T-helper 1 cell treated with Interleukin-12 subunit alpha and Interleukin-12 subunit beta and Interleukin-4 antibody, amounts not matched to agents 30 ng/mL and 1 ng/mL, for 36 hours (primary cell): ENCODE data around the gene GAGE2A. TPM values are rescaled to one million over a fixed set of nuclear protein-coding genes. Genes with fewer than 3 reads are reported as not detected.
"Not testable (repeated sequence)": the region's sequence is repeated elsewhere in the genome, so short reads cannot be mapped to it uniquely, and the experiment has no call there.

Source experiments
- intact Hi-C: fragments of 100-400 bp; cut with micrococcal nuclease; formaldehyde crosslinking; loops from one replicate; pipeline ENCODE4 v1.15.1; 2024
- total RNA-seq: library from RNA; stranded (reverse); gene quantifications from 2 replicates; pipeline ENCODE4 v1.2.3, GENCODE V29; 2022

GAGE2A gene
- not detected in 2 replicates for total RNA-seq

- intact Hi-C loops = not testable (repeated sequence)
These were observed at the start of gene GAGE2A for GRCh38 chrX:49589196-49589595. GAGE2A (plus strand) TSS chrX:49589496; CDS start chrX:49590651, 1,155 bp downstream.

DNA sequence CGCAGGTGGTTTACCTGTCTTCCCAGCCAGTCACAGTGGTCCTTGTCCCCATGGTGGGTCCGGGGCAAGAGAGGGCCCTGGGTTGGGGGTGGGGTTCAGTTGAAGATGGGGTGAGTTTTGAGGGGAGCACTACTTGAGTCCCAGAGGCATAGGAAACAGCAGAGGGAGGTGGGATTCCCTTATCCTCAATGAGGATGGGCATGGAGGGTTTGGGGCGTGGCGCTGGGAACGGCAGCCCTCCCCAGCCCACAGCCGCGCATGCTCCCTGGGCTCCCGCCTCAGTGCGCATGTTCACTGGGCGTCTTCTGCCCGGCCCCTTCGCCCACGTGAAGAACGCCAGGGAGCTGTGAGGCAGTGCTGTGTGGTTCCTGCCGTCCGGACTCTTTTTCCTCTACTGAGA, 47.9 kb upstream of the GAGE2A start, which contains the start of gene GAGE12D:
TSS of gene GAGE12D (plus strand) at position 301 of the 400 bp plus-strand sequence. CDS start 1,155 bp downstream, outside the sequence.
- intact Hi-C loops = not testable (repeated sequence)

DNA sequence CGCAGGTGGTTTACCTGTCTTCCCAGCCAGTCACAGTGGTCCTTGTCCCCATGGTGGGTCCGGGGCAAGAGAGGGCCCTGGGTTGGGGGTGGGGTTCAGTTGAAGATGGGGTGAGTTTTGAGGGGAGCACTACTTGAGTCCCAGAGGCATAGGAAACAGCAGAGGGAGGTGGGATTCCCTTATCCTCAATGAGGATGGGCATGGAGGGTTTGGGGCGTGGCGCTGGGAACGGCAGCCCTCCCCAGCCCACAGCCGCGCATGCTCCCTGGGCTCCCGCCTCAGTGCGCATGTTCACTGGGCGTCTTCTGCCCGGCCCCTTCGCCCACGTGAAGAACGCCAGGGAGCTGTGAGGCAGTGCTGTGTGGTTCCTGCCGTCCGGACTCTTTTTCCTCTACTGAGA, 38.3 kb upstream of the GAGE2A start, which contains the start of gene GAGE12E:
TSS of gene GAGE12E (plus strand) at position 301 of the 400 bp plus-strand sequence. CDS start 1,155 bp downstream, outside the sequence.
- intact Hi-C loops = not testable (repeated sequence)

DNA sequence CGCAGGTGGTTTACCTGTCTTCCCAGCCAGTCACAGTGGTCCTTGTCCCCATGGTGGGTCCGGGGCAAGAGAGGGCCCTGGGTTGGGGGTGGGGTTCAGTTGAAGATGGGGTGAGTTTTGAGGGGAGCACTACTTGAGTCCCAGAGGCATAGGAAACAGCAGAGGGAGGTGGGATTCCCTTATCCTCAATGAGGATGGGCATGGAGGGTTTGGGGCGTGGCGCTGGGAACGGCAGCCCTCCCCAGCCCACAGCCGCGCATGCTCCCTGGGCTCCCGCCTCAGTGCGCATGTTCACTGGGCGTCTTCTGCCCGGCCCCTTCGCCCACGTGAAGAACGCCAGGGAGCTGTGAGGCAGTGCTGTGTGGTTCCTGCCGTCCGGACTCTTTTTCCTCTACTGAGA, 28.8 kb upstream of the GAGE2A start, which contains the start of gene GAGE12F:
TSS of gene GAGE12F (plus strand) at position 301 of the 400 bp plus-strand sequence. CDS start 1,155 bp downstream, outside the sequence.
- intact Hi-C loops = not testable (repeated sequence)

DNA sequence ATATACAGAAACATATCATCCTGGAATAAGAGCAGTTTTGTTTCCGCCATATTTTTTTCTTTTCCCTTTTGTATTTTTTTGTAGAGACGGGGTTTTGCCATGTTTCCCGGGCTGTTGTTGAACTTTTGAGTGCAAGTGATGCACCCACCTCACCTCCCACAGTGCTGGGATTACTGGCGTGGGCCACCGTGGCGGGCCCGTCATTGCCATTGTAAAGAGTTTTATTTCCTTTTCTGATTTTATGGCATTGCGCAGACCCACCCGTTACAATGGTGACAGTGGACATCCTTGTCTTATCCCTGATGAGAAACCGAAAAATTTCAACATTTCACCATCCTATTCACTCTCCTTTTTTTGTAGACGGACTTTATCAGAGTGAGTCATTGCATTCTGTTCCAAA, 20.6 kb upstream of the GAGE2A start:
- intact Hi-C loops = not testable (repeated sequence)

- intact Hi-C loops = not testable (repeated sequence)
These were observed 20.1 kb upstream of the GAGE2A start for GRCh38 chrX:49569152-49569551.

DNA sequence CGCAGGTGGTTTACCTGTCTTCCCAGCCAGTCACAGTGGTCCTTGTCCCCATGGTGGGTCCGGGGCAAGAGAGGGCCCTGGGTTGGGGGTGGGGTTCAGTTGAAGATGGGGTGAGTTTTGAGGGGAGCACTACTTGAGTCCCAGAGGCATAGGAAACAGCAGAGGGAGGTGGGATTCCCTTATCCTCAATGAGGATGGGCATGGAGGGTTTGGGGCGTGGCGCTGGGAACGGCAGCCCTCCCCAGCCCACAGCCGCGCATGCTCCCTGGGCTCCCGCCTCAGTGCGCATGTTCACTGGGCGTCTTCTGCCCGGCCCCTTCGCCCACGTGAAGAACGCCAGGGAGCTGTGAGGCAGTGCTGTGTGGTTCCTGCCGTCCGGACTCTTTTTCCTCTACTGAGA, 19.2 kb upstream of the GAGE2A start, which contains the start of gene GAGE12G:
TSS of gene GAGE12G (plus strand) at position 301 of the 400 bp plus-strand sequence. CDS start 1,155 bp downstream, outside the sequence.
- intact Hi-C loops = not testable (repeated sequence)

DNA sequence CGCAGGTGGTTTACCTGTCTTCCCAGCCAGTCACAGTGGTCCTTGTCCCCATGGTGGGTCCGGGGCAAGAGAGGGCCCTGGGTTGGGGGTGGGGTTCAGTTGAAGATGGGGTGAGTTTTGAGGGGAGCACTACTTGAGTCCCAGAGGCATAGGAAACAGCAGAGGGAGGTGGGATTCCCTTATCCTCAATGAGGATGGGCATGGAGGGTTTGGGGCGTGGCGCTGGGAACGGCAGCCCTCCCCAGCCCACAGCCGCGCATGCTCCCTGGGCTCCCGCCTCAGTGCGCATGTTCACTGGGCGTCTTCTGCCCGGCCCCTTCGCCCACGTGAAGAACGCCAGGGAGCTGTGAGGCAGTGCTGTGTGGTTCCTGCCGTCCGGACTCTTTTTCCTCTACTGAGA, 9.6 kb upstream of the GAGE2A start, which contains the start of gene GAGE12H:
TSS of gene GAGE12H (plus strand) at position 301 of the 400 bp plus-strand sequence. CDS start 1,155 bp downstream, outside the sequence.
- intact Hi-C loops = not testable (repeated sequence)

DNA sequence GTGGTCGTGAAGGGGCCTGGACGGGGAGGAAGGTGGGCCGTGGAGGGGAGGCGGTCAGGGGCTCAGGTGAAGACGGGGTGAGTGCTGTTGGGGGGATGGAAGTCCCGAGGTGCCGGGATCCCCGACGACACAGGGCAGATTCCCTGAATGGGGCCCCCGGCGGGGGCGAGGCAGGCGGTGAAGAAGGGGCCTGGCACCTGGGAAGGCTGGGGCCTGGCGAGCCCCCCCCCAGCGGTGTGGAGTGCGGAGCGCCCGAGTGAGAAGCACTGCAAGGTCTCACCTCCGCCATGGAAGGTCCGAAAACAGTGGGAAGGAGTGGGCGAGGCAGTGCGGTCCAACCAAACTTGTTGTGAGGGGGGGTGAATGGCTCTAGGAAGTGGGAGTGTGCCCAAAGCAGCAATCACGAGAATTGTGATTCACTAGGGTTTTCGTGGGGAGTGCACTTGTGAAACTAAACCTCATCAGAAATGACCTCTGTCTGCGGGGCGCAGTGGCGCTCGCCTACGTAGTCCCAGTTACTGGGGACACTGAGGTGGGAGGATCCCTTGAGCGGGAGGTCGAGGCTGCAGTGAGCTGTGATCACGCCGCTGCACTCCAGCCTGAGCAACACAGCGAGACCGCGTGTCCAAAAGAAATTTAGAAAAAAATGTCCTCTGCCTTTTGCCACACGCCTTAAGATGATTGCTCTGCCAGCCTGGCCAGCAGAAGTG, 628 bp downstream of the GAGE2A start:
- intact Hi-C loops = not testable (repeated sequence)

- intact Hi-C loops = not testable (repeated sequence)
These were observed 1.2 kb downstream of the GAGE2A start for GRCh38 chrX:49590488-49590887.

DNA sequence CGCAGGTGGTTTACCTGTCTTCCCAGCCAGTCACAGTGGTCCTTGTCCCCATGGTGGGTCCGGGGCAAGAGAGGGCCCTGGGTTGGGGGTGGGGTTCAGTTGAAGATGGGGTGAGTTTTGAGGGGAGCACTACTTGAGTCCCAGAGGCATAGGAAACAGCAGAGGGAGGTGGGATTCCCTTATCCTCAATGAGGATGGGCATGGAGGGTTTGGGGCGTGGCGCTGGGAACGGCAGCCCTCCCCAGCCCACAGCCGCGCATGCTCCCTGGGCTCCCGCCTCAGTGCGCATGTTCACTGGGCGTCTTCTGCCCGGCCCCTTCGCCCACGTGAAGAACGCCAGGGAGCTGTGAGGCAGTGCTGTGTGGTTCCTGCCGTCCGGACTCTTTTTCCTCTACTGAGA, 9.4 kb downstream of the GAGE2A start, which contains the start of gene GAGE1:
TSS of gene GAGE1 (plus strand) at position 301 of the 400 bp plus-strand sequence. CDS start 1,155 bp downstream, outside the sequence.
- intact Hi-C loops = not testable (repeated sequence)

- intact Hi-C loops = no loop called here
These were observed 21.5 kb downstream of the GAGE2A start for GRCh38 chrX:49610718-49611310.

DNA sequence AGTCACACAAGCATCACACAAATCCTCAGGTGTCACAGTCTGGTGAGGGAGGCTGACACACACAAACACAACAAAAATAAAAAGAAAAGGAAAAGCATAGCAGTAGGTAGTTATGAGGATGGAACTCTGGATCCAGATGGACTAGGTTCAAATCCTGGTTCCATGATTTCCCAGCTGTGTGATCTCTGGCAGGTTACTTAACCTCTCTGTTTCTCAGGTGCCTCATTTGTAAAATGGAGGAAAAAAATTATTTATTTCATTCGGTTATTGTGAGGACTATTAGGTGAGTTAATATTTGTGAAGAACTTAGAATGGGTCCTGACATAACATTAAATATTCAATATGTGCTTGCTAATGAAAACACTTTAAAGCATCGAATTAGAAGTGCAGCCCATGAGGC, 29.3 kb downstream of the GAGE2A start:
- intact Hi-C loops = no loop called here

DNA sequence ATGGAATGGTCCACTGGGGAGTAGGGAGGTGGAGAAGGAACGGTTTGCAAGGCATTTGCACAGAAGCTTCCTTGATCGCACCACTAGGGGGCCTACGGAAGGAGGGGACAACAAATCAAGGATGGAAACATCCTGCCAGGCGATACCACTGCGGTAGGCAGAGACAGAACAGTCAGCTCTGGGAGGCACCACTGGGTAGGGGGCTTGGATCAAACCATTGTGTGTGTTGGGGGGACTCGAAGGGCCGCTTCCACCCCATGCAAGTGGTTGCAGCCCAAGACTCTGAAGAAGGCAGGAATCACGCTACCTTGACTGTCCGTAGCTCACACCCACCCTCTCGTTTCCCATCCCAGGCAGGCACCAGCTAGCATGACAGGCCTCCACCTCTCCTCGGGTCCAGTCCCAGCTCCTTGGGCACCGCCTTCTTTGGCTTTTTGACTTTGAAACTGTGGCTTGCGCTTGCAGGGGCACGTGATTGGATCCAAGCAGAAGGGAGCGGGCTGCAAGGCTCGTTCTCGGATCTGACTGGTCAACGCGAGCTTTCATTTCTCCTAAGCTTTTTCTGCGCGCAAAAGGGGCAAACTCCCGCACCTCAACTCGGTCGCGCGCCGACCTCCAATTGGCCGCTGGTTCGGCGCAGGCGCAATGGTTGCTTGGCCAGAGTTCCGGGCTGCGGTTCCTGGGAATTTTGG, 37.9 kb downstream of the GAGE2A start:
- intact Hi-C loops = no loop called here

GRCh38 chrX:49644991-49645637, 55.8 kb downstream of the GAGE2A start:
- intact Hi-C loops = no loop called here

Other genes starting within 250 kb of the GAGE2A start
- gene GAGE12C, start 57.3 kb upstream of the GAGE2A start, total RNA-seq = not detected in 2 replicates
- not detected in 2 replicates for gene GAGE12D, start 47.8 kb upstream of the GAGE2A start, total RNA-seq
- gene GAGE12E, start 38.2 kb upstream of the GAGE2A start, total RNA-seq = not detected in 2 replicates
- not detected in 2 replicates for gene GAGE12F, start 28.7 kb upstream of the GAGE2A start, total RNA-seq
- gene GAGE12G, start 19.1 kb upstream of the GAGE2A start, total RNA-seq = not detected in 2 replicates
- gene GAGE12H, start 9.5 kb upstream of the GAGE2A start, total RNA-seq = not detected in 2 replicates
- not detected in 2 replicates for gene GAGE1, start 9.5 kb downstream of the GAGE2A start, total RNA-seq
- not detected in 2 replicates for gene PAGE1, start 106.5 kb downstream of the GAGE2A start, total RNA-seq
- gene PAGE4, start 239.8 kb downstream of the GAGE2A start, total RNA-seq = not detected in 2 replicates